Measurements from ENCODE around the gene AQP6.

AQP6 gene

DNA sequence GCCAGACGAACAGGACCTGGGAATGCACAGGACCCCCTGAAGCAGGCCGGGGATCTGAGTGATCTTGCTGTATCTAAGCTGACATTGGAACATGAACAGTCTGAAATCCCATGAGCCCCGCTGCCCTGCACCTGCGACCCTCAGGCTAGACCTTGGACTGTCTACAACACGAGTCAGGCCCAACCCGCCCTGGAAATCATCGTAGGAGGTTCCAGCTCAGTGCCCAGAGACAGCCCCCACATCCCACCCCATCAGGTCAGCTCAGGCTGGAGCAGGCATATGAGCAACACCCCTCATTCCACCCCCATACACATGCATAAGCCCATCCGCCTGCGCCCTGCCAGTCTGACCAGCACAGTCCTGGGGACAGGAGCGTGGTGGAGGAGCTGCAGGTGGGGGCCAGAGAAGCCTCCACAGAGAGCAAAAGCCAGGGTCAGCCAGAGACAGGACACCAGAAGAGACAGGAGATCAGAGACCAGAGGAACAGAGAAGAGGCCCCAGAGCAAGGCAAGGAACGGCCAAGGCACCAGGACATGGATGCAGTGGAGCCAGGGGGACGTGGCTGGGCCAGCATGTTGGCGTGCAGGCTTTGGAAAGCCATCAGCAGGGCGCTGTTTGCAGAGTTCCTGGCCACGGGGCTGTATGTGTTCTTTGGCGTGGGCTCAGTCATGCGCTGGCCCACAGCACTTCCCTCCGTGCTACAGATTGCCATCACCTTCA lies at the start of gene AQP6:
TSS of gene AQP6 (plus strand) at position 307 of the 720 bp plus-strand sequence. CDS start at position 534, 227 bp downstream.
- TF ChIP-seq, protein P1, sequence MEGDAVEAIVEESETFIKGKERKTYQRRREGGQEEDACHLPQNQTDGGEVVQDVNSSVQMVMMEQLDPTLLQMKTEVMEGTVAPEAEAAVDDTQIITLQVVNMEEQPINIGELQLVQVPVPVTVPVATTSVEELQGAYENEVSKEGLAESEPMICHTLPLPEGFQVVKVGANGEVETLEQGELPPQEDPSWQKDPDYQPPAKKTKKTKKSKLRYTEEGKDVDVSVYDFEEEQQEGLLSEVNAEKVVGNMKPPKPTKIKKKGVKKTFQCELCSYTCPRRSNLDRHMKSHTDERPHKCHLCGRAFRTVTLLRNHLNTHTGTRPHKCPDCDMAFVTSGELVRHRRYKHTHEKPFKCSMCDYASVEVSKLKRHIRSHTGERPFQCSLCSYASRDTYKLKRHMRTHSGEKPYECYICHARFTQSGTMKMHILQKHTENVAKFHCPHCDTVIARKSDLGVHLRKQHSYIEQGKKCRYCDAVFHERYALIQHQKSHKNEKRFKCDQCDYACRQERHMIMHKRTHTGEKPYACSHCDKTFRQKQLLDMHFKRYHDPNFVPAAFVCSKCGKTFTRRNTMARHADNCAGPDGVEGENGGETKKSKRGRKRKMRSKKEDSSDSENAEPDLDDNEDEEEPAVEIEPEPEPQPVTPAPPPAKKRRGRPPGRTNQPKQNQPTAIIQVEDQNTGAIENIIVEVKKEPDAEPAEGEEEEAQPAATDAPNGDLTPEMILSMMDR (IDR thresholded peaks at IDR 0.05; ENCODE audit: low read length, missing control alignments): no peak
- H3K4me3 ChIP-seq (replicated peaks; ENCODE audit: low read depth, low read length): no peak within 1 kb of the TSS
- no peak for DNase-seq (ENCODE audit: low read depth)

- no peak overlapping the region for H3K4me3 ChIP-seq (replicated peaks; ENCODE audit: low read depth, low read length)
- TF ChIP-seq, protein P1 (IDR thresholded peaks at IDR 0.05; ENCODE audit: low read length, missing control alignments): no peak
- DNase-seq (ENCODE audit: low read depth): no peak
Observed at GRCh38 chr12:49923035-49923644, 49.6 kb upstream of the AQP6 start.

DNA sequence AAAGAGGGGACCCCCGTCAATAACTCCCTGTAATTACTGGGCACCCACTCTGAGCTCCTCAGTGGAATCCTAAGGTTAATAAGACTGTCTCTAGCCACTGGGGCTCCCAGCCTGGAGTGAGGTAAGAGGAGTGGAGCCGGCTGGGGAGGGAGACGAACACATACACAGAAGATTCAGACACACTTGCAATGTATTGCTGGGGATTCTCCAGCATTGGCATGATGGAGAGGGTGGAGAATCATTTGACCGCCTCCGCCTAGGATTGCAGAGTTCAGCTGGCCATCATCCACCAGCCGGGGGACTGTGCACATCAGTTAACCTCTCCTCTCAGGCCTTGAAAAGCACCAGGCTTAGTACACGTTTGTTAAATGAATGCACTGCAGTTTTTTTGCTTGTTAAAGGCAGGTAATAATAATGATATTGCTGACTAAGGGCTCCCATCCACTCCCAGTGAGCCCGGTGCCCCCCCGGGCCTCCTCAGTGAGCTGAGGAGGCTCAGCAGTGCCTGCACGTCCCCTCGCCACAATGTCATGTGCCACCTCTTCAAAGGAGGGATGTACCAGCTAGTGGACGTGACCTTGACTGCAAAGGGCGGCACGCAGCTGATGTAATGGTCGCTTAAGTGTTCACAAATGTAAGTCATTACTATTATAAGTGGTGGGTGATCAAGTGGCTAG lies 48.7 kb upstream of the AQP6 start:
- DNase-seq (ENCODE audit: low read depth): no peak
- no peak overlapping the region for H3K4me3 ChIP-seq (replicated peaks; ENCODE audit: low read depth, low read length)

GRCh38 chr12:49924628-49925246 lies 48.0 kb upstream of the AQP6 start:
- TF ChIP-seq, protein P1 (IDR thresholded peaks at IDR 0.05; ENCODE audit: low read length, missing control alignments): no peak

More for the DNA sequence above, 48.7 kb upstream of the AQP6 start:
- TF ChIP-seq, protein P1 (IDR thresholded peaks at IDR 0.05; ENCODE audit: low read length, missing control alignments): no peak

DNA sequence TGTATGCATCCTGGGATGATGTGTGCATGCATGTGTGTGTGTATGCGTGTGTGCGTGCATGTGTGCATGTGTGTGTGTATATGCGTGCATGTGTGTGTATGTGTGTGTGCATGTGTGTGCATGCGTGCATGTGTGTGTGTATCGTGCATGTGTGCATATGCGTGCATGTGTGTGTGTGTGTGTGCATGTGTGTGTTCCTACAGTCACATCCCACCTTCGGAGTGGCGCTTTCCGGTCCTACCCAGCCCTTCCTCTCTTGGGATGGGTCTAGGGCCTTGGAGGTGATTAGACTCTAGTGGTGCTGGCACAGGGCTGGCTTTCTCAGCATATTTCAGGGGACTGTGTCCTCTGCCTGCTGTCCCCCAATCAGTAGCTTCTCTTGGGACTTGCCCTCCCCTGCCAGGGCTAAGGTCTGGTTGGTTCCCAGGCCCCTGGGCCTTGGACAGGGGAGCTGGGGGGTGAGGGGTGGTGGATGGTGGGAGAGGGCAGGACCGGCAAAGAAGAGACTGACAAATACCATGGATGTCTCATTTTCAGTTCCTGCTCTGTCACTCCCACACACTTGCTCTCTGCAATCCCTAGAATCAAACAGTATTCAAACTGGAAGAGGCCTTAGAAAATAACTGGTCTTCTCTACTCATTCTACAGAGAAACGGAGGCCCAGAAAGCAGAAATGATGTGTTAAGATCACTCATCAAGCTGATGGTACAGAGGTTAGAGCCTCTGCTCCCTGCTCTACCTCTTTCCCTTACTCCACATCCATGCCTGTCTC lies 47.1 kb upstream of the AQP6 start:
- DNase-seq (ENCODE audit: low read depth): no peak
- no peak overlapping the region for H3K4me3 ChIP-seq (replicated peaks; ENCODE audit: low read depth, low read length)
- TF ChIP-seq, protein P1 (IDR thresholded peaks at IDR 0.05; ENCODE audit: low read length, missing control alignments): no peak

More at GRCh38 chr12:49924628-49925246, 48.0 kb upstream of the AQP6 start:
- DNase-seq (ENCODE audit: low read depth): no peak
- H3K4me3 ChIP-seq (replicated peaks; ENCODE audit: low read depth, low read length): no peak overlapping the region

DNA sequence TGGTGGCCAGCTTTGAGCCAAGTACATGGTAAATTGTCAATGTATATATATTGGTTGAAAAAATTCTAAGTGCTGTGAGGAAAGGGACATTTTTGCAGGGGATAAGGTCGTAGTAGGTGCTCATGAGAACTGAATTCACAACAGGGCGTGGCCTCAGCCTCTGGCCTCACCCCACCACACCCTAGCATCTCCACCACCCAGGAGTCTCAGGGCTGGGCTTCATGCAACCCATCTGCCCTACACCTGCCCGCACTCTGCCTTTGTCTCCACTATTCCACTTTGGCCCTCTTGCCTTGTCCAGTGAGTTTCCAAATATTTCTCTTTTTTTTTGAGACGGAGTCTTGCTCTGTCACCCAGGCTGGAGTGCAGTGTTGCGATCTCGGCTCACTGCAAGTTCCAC lies 44.3 kb upstream of the AQP6 start:
- no peak for DNase-seq (ENCODE audit: low read depth)
- TF ChIP-seq, protein P1 (IDR thresholded peaks at IDR 0.05; ENCODE audit: low read length, missing control alignments): no peak

More for the DNA sequence above, 44.3 kb upstream of the AQP6 start:
- H3K4me3 ChIP-seq (replicated peaks; ENCODE audit: low read depth, low read length): no peak overlapping the region
